ENCODE data around the gene TCEA2. TPM values are rescaled to one million over a fixed set of nuclear protein-coding genes. Genes with fewer than 3 reads are reported as not detected.

TCEA2 gene
- total and polyA plus RNA-seq, 2 of the 13 experiments (the other 11 are each of a cell fraction or from before 2014, with no cell fraction given), result 28.1 to 33.7 TPM

- TF ChIP-seq ZSCAN25 (CRISPR knock-in tag; IDR thresholded peaks at IDR 0.05), result no peak
- no peak for TF ChIP-seq ZBTB2 (CRISPR knock-in tag; IDR thresholded peaks at IDR 0.05; ENCODE audit: low read depth)
- no peak for TF ChIP-seq NR2F6 (IDR thresholded peaks at IDR 0.05)
- TF ChIP-seq NR2F6 (CRISPR knock-in tag; IDR thresholded peaks at IDR 0.05), result no peak
- TF ChIP-seq ZNF318 (CRISPR knock-in tag; IDR thresholded peaks at IDR 0.05), result no peak
- no peak for TF ChIP-seq ARID5B (CRISPR knock-in tag; IDR thresholded peaks at IDR 0.05)
- no peak for TF ChIP-seq BHLHE40 (IDR thresholded peaks at IDR 0.05; ENCODE audit: low read length)
- TF ChIP-seq ZNF7 (CRISPR knock-in tag; IDR thresholded peaks at IDR 0.05), result no peak
- TF ChIP-seq IRF9 (CRISPR knock-in tag; IDR thresholded peaks at IDR 0.05; ENCODE audit: borderline replicate concordance), result no peak
- TF ChIP-seq ZNF138 (CRISPR knock-in tag; IDR thresholded peaks at IDR 0.05; ENCODE audit: low read depth), result no peak
- no peak for TF ChIP-seq TRIM22 (IDR thresholded peaks at IDR 0.05)
- TF ChIP-seq ZNF879 (CRISPR knock-in tag; IDR thresholded peaks at IDR 0.05), result no peak
Measured at GRCh38 chr20:64070244-64070993, 7.4 kb downstream of the TCEA2 start (continued).
